Smooth muscle cell of the pulmonary artery (primary cell): Measurements from ENCODE around the gene L1CAM. TPM values are rescaled to one million over a fixed set of nuclear protein-coding genes. Genes with fewer than 3 reads are reported as not detected.

Experiments
- total RNA-seq: library from RNA; depleted of rRNA; stranded (reverse); fragments of >200 nt; gene quantifications from 2 replicates; pipeline ENCODE4 v1.2.3, GENCODE V29; 2014

The L1CAM gene, protein sequence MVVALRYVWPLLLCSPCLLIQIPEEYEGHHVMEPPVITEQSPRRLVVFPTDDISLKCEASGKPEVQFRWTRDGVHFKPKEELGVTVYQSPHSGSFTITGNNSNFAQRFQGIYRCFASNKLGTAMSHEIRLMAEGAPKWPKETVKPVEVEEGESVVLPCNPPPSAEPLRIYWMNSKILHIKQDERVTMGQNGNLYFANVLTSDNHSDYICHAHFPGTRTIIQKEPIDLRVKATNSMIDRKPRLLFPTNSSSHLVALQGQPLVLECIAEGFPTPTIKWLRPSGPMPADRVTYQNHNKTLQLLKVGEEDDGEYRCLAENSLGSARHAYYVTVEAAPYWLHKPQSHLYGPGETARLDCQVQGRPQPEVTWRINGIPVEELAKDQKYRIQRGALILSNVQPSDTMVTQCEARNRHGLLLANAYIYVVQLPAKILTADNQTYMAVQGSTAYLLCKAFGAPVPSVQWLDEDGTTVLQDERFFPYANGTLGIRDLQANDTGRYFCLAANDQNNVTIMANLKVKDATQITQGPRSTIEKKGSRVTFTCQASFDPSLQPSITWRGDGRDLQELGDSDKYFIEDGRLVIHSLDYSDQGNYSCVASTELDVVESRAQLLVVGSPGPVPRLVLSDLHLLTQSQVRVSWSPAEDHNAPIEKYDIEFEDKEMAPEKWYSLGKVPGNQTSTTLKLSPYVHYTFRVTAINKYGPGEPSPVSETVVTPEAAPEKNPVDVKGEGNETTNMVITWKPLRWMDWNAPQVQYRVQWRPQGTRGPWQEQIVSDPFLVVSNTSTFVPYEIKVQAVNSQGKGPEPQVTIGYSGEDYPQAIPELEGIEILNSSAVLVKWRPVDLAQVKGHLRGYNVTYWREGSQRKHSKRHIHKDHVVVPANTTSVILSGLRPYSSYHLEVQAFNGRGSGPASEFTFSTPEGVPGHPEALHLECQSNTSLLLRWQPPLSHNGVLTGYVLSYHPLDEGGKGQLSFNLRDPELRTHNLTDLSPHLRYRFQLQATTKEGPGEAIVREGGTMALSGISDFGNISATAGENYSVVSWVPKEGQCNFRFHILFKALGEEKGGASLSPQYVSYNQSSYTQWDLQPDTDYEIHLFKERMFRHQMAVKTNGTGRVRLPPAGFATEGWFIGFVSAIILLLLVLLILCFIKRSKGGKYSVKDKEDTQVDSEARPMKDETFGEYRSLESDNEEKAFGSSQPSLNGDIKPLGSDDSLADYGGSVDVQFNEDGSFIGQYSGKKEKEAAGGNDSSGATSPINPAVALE
- total RNA-seq: 4.6 and 6.7 TPM in 2 replicates

DNA sequence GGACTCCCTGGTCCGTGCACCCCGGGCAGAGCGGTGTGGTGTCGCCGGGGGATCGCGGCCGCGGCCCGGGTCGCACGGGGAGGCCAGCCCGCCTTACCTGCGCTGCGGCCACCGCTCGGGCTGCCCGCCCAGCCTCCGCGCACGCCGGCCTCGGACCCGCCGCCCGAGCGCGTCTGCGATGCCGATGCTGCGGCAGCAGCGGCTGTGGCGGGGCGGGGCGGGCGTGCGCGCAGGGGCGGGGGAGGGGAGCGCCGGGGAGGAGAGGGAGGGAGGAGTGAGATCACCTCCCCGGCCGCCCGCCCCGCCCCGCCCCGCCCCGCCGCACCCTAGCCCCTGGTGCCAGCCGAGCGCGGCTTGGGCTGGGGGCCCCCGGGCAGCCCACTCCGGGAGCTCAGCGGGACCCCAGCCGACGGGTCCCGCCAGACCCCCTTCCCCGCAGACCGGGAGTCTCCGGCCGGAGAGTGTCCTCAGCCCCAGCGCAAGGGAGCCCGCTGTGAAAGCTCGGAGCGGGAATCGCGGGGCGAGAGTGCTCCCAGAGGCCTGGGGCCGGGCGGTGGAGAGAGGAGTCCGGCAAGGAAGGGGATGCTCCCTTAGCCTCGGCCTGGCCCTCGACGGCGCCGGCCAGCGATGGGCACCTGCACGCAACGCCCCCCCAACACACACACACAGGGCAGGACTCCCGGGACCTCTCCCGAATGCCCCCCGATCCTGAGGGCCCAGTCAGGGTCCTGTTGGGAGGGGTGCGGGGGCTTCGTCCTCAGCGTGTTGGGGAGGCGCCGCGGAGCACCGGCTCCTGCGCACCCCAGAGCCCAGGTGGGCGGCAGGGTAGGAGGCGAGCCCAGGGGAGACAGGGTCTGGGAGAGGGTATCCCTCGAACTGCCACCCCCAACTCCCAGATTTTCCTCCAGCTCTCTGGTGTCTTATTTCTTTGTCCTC is at the start of gene L1CAM:
Gene L1CAM (minus strand): TSS at position 206 of the 936 bp plus-strand sequence. CDS start 10,337 bp downstream, outside the sequence.

DNA sequence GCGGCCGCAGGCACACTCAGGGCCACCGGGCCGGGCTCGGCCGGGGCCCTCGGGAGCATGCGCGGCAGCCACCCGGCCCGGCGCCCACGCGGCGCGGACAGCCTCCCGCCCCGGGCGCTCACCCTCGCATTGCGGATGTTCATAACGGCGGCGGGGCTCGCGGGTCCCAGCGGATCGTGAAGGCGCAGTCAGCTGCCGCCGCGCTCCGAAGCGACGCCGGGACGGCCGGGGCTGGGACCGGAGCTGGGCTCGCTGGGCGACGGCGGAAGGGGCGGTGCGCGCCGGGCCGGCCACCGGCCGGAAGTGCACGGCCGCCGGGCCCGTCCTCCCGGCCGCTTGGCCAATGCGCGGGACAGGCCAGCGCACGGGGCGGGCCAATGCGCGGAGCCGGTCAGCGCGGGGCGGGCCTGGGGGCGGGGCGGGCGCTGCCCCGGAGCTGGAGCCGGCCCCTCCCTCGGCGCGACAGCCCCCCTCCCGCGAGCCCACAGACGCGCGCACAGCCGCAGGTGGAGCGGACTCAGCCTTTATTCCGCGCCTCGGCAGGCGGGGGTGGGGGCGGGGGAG is 48.9 kb upstream of the L1CAM start, which contains the start of gene NAA10:
Gene NAA10 (minus strand): TSS at position 276 of the 564 bp plus-strand sequence. CDS start 133 bp downstream, at position 143.

GRCh38 chrX:153925739-153926551 is 40.0 kb upstream of the L1CAM start, which contains the start of gene ARHGAP4:
TSS of gene ARHGAP4 (minus strand) at chrX:153926264. CDS start at chrX:153926202, 62 bp downstream.

GRCh38 chrX:153903991-153904957 is 18.3 kb upstream of the L1CAM start, which contains the start of gene AVPR2:
TSS of gene AVPR2 (plus strand) at chrX:153904673. CDS start at chrX:153905146, 473 bp downstream.

DNA sequence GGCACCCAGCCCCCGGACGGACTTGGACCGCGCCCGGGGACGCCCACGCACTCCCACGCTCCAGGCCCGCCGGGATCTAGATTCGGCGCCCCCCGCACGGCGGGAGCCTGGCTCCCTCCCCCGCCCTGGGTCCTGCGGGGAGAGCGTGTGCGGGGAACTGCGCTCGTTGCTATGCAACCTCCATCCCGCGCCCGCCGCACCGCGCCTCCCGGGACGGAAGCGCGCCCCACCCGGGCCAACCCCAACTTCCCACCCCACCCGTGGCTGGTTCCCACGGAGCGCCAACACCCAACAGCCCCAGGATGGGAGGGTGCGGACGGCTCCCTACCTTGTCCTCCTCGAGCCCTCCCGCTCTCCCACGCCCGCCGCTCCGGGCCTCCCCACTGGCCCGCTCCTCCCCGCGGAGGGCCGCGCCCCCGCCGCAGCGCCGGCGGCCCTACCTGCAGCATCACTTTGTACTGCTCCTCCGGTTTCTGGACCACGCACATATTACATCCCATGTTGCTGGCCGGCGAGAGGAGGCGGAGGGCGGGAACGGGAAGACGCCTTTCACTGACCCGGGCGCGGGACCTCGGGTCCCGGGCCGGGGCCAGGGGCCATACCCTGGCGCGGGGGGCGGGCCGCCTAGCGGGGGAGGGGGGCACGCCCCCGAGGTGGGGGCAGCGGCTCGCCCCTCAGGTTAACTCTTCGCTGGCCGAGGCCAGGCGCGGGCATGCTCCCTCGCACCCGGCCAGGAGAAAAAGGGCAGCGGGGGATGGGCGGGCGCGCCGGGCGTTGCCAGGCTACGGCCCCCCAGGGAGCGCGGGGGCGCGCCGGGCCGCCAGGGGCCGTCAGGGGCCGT is 56.0 kb downstream of the L1CAM start, which contains the start of gene PDZD4:
Gene PDZD4 (minus strand): TSS at position 746 of the 841 bp plus-strand sequence. CDS start 246 bp downstream, at position 500.

Other genes with a start within 250 kb of the L1CAM start
- not detected in 2 replicates for gene DUSP9, start 239.0 kb downstream of the L1CAM start, total RNA-seq
- gene PNCK, start 212.4 kb downstream of the L1CAM start, total RNA-seq: 0.72 and 3.1 TPM in 2 replicates
- 31.0 and 56.2 TPM in 2 replicates for gene SLC6A8, start 198.2 kb downstream of the L1CAM start, total RNA-seq
- 168 and 187 TPM in 2 replicates for gene BCAP31, start 161.8 kb downstream of the L1CAM start, total RNA-seq
- gene ABCD1, start 161.3 kb downstream of the L1CAM start, total RNA-seq: 19.7 and 28.3 TPM in 2 replicates
- gene PLXNB3, start 121.9 kb downstream of the L1CAM start, total RNA-seq: 15.2 and 19.4 TPM in 2 replicates
- 0.91 and 3.6 TPM in 2 replicates for gene SRPK3, start 105.1 kb downstream of the L1CAM start, total RNA-seq
- gene IDH3G, start 91.8 kb downstream of the L1CAM start, total RNA-seq: 51.0 and 63.9 TPM in 2 replicates
- 103 and 105 TPM in 2 replicates for gene SSR4, start 91.5 kb downstream of the L1CAM start, total RNA-seq
- gene PDZD4, start 55.6 kb downstream of the L1CAM start, total RNA-seq: 0.07 and 0.33 TPM in 2 replicates
- not detected in 2 replicates for gene AVPR2, start 18.5 kb upstream of the L1CAM start, total RNA-seq
- 0.39 and 1.4 TPM in 2 replicates for gene ARHGAP4, start 40.1 kb upstream of the L1CAM start, total RNA-seq
- gene NAA10, start 48.9 kb upstream of the L1CAM start, total RNA-seq: 41.8 and 55.3 TPM in 2 replicates
- 7.6 and 8.9 TPM in 2 replicates for gene RENBP, start 58.5 kb upstream of the L1CAM start, total RNA-seq
- 22.7 and 26.2 TPM in 2 replicates for gene HCFC1, start 85.6 kb upstream of the L1CAM start, total RNA-seq
- 6.5 and 8.5 TPM in 2 replicates for gene TMEM187, start 86.6 kb upstream of the L1CAM start, total RNA-seq
- gene IRAK1, start 133.7 kb upstream of the L1CAM start, total RNA-seq: 60.3 and 110 TPM in 2 replicates
- gene MECP2, start 211.5 kb upstream of the L1CAM start, total RNA-seq: 25.0 and 25.8 TPM in 2 replicates